ENCODE data around the gene KAT2A.
"Not testable (repeated sequence)": the region's sequence is repeated elsewhere in the genome, so short reads cannot be mapped to it uniquely, and the experiment has no call there.

Gene KAT2A

DNA sequence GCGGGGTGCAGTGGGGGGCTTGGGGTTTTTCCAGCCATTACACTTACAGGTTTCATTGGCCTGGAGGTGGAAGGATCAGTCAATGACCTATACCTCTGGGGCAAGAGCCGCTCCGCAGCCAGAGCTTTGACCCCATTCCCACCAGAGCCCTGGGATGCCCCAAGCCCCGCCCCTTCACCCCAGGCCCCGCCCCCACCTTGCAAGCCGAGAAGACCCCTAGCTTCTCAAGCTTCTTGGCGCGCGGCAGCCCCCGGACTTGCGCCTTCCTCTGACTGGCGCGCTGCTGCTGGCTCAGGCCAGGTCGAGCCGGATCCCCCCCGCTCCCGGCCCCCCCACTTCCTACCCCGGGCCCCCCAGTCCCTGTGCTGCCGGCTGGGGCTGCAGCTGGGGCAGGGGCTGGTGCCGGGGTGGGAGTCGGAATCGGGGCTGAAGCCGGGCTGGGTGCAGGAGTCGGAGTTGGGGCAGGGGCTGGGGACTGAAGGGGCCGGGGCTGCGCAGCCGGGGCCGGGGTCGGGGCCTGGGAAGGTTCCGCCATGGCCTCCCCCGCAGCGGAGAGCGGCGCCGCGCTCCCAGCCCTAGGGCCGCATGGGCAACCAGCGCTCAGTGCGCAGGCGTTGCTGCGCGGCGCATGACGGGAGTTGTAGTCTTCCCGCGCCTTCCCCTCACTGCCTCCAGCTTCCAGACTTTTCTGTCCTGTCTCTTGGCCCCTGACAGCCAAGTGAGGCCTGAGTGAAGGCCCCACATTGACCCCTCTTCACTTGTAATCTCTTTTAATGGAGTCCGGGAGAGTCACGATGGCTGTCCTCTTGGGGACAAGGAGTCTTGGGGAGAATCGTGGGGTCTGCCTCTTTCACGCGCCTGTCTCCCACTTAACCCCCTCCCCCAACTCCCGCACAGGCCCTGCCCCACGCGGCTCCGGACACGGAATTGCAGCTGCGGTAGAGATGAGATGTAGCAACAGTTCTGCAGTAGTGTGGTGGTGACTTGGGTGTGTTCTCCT is at the start of gene KAT2A:
TSS of gene KAT2A (minus strand) at position 598 of the 1,000 bp plus-strand sequence. CDS start at position 535, 63 bp downstream.
- Mint-ChIP-seq H3K9me3 (no peaks in the 10 kb centered on the region), H3K4me1 (peaks cover 50% of the 10 kb centered on the region), H3K4me3 (peak within 1 kb of the TSS; percentile 78 to 81), H3K27me3 (no peaks in the 10 kb centered on the region), H3K27ac (peak within 1 kb of the TSS; percentile 61 to 85)
- ATAC-seq = peak; percentile 89
- peak; percentile 62 to 74 for DNase-seq

DNA sequence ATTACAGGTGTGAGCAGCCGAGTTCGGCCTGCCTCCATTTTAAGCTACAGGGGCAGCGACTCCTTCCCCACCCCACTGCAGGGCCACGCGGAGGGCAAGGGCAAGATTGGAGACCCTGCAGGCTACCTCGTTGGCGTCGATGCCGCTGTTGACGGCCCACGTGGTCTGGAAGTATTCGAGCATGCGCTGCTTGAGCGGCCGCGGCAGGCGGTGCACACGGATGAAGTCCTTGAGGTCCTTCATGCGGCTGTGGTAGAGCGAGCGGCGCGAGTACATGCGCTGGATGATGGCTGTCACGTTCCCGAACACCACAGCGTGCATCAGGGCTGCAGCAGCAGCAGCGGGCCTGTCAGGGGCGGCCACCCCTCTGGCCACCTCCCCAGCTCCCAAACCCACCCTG is 48.2 kb upstream of the KAT2A start:
- H3K27me3 Mint-ChIP-seq = no peaks in the 10 kb centered on the region
- H3K4me3 Mint-ChIP-seq = no peak overlapping the region
- peaks cover 4% of the 10 kb centered on the region for H3K4me1 Mint-ChIP-seq
- ATAC-seq (no peak), DNase-seq (no peak)
- no peaks in the 10 kb centered on the region for H3K9me3 Mint-ChIP-seq
- no peak overlapping the region for H3K27ac Mint-ChIP-seq

DNA sequence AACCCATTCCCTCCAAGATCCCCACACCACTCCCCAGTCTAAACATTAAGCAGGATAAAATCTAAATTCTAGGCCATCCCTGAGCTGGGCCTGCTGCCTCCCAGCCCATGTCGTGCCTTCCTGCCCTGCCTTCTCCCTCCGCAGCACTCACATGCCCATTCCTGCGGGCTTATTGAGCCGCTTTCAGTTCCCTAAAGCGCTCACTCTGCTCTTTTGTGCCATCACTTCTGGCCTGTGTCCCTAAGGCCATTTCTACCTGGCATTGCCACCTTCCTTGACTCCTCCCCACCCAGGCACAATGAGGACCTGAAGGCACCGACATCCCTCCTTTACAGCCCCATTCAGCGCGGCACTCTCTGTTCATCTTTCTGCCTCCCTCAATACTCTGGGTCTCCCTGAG is 46.6 kb upstream of the KAT2A start:
- peaks cover 6% of the 10 kb centered on the region for H3K4me1 Mint-ChIP-seq
- DNase-seq (no peak), ATAC-seq (no peak)
- H3K27ac Mint-ChIP-seq = peak overlapping the region in 1 of 2 donors; percentile 56
- no peaks in the 10 kb centered on the region for H3K9me3 Mint-ChIP-seq
- no peak overlapping the region for H3K4me3 Mint-ChIP-seq
- H3K27me3 Mint-ChIP-seq = no peaks in the 10 kb centered on the region

DNA sequence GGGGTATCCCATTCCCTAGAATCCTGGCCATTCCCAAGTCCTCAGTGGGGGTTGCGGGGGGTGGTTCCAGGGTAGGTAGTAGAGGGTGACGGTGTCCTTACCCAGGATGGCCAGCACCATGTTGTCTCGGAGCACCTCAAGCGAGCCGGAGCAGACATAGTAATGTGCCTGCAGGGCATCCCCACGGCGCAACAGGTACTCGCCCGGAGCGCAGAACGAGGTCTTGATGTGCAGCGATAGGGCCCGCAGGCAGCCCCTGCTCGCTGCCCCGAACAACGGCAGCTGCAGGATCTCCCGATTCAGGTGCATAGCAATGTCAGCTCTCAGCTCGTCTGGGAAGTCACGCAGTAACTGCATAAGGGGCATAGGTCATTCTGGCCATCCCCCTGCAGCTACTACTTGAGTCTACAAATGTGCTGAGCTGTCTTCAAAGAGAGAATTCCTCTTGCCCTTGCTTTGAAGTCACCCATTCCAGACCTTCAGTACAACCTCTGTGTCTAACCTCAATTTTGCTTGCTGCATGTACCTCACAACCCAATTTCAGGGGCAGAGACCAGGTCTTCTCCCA is 45.1 kb upstream of the KAT2A start:
- ATAC-seq (no peak), DNase-seq (no peak)
- no peak overlapping the region for H3K4me3 Mint-ChIP-seq
- H3K27me3 Mint-ChIP-seq = no peaks in the 10 kb centered on the region
- H3K9me3 Mint-ChIP-seq = no peaks in the 10 kb centered on the region
- peaks cover 6% of the 10 kb centered on the region for H3K4me1 Mint-ChIP-seq
- H3K27ac Mint-ChIP-seq = no peak overlapping the region

DNA sequence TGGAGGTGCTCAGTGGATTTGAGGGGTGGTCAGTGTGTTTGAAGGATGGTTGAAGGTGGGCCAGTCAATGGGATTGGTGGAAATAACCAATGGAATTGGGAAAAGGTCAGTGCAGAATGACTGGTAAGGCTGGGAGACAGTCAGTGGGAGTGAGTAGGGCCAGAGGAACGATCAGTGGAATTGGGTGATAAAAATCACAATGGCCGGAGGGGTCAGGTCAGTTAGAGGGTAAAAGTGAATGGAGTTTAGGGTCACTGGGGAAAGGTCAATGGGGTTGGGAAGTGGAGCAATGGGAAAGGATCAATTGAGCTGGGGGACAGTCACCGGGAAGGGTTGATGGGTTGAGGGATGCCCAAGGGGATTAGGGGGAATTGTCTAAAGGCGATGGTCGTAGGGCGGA is 44.6 kb upstream of the KAT2A start:
- Mint-ChIP-seq H3K4me1 (peaks cover 6% of the 10 kb centered on the region), H3K4me3 (no peak overlapping the region), H3K27me3 (no peaks in the 10 kb centered on the region), H3K27ac (no peak overlapping the region), H3K9me3 (no peaks in the 10 kb centered on the region)
- ATAC-seq = no peak
- no peak for DNase-seq

DNA sequence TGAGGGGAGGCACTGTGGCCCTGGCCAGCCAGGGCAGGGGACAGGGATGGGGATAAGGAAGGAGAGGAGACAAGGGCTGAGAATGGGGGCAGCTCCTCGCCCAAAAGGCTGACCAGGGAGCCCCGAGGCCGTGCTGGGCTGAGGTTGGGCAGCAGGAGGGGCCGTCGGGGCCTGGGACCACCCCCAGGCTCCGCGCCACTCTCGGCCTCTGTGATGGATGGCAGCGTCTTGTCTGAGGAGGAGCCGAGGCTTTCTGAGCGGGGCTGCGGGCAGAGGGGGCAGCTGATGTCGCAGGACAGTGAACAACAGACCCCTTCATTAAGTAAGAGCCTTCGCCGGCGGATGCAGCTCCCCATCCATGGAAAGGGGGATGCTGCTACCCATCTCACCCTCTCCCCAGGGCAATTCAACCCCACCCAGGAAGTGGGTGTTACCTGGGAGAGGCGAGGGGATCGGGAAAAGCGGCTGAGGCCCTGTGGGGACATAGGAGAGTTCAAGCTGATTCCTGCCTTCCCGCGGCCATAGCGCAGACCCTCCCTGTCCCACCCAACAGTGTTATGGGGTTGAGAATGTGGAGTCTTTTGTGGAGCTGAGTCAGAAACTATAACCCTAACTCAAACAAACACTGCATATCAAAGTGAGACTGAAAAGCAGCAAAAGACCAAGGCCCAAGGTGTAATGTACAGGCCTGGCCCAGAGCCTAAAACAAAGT is 42.7 kb upstream of the KAT2A start:
- Mint-ChIP-seq H3K4me1 (peaks cover 6% of the 10 kb centered on the region), H3K27ac (no peak overlapping the region), H3K9me3 (no peaks in the 10 kb centered on the region), H3K4me3 (no peak overlapping the region), H3K27me3 (no peaks in the 10 kb centered on the region)
- DNase-seq (no peak), ATAC-seq (no peak)

DNA sequence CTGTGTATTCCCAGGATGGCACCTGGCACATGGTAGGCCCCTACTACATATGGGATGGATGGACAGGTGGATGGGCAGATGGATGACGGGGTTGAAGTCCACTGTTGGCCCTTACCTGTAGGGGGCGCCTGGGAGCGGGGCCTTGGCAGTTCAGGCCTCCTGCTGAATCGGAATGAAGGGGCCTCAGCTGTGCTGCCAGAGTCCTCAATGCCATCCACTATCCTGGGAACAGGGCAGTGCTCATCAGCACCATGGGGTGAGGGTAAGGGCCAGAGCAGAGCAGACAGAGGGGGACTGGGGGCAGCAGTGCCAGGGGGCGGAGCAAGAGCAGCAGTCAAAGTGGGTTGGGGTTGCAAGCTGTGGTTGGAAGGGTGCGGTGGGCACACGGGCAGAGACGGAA is 41.9 kb upstream of the KAT2A start:
- H3K4me1 Mint-ChIP-seq = peaks cover 6% of the 10 kb centered on the region
- no peak overlapping the region for H3K4me3 Mint-ChIP-seq
- no peaks in the 10 kb centered on the region for H3K27me3 Mint-ChIP-seq
- ATAC-seq (peak; percentile 68), DNase-seq (peak; percentile 53 to 57)
- H3K9me3 Mint-ChIP-seq = no peaks in the 10 kb centered on the region
- peak overlapping the region; percentile 12 to 68 for H3K27ac Mint-ChIP-seq

DNA sequence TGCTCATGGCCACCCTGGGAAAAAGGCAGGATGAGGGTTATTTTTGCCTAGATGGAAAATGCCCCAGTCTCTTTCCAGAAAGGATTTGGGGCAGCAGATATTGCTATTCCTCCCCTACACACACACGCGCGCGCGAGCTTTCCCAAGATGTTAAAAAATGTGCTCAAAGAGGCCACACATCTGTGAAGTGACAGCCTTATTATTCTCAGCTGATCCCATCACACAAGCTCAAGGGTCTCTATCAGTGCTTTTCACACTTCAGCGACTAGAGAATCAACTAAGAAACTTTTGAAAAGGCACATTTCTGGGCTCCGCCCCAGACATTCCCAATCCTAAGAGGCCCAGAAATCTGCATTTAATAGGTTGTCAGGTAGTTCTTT is 39.4 kb upstream of the KAT2A start:
- DNase-seq = no peak
- ATAC-seq = no peak
- no peaks in the 10 kb centered on the region for H3K27me3 Mint-ChIP-seq
- no peak overlapping the region for H3K4me3 Mint-ChIP-seq
- H3K4me1 Mint-ChIP-seq = peaks cover 14% of the 10 kb centered on the region
- H3K27ac Mint-ChIP-seq = no peak overlapping the region
- no peaks in the 10 kb centered on the region for H3K9me3 Mint-ChIP-seq

DNA sequence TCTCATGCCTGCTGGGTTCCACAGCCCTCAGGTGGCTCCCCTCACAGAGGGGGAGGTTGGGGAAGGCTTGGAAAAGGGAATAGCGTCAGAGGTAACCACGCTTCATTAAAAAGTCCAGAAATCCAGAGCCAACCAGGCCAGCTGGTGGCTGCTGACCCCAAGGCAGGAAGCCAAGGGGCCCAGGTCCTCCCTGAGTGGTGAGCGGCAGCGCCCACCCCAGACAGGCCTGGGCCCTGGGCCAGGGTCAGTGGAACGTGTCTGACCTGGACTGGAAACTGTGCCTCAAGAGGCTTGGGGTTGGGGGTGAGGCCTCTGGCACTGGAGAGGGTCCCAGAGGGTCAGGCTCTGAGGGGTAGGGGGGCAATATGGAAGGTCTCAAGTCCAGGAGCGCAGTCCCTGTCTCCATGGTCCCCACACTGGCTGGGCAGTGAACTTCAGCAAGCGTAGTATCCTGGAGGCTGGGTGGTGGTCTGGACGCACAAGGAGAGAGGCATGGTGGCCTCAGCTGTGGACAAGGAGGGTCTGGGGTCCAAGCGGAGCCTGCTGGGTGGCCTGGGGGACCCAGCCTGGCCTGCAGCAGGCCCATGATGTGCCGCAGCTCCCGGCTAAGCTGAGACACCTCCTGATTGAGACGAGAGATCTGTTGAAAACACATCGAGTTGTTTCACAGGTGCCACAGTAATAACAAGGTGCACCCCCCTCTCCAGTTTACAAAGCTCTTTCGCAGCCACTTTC is 38.8 kb upstream of the KAT2A start:
- no peak for ATAC-seq
- DNase-seq = no peak
- Mint-ChIP-seq H3K4me1 (peaks cover 19% of the 10 kb centered on the region), H3K4me3 (no peak overlapping the region), H3K27ac (no peak overlapping the region), H3K9me3 (no peaks in the 10 kb centered on the region), H3K27me3 (no peaks in the 10 kb centered on the region)

DNA sequence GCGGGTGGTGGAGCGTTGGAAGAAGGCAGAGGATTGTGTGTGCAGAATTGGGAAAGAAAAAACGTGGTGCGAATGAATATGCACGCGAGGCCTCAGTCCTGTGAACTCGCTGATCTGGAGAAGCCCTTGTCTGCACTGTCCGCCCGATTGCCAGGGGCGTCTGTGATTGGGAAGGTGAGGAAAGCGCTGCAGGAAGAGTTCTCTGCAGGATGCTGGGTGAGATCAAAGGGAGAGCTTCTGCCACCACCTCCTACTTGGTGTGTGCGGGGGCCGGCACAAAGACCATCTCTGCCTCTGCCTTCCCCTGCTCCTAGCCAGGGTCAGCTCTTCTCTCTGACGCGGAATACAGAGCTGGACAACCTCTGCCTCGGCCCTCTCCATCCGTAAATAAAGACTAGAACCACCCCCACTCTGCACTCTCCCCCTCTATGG is 34.5 kb upstream of the KAT2A start:
- DNase-seq (no peak), ATAC-seq (no peak)
- H3K4me3 Mint-ChIP-seq = peak overlapping the region; percentile 78 to 94
- H3K27ac Mint-ChIP-seq = peak overlapping the region in 1 of 2 donors; percentile 97
- H3K9me3 Mint-ChIP-seq = no peaks in the 10 kb centered on the region
- H3K4me1 Mint-ChIP-seq = peaks cover 47% of the 10 kb centered on the region
- H3K27me3 Mint-ChIP-seq = no peaks in the 10 kb centered on the region

DNA sequence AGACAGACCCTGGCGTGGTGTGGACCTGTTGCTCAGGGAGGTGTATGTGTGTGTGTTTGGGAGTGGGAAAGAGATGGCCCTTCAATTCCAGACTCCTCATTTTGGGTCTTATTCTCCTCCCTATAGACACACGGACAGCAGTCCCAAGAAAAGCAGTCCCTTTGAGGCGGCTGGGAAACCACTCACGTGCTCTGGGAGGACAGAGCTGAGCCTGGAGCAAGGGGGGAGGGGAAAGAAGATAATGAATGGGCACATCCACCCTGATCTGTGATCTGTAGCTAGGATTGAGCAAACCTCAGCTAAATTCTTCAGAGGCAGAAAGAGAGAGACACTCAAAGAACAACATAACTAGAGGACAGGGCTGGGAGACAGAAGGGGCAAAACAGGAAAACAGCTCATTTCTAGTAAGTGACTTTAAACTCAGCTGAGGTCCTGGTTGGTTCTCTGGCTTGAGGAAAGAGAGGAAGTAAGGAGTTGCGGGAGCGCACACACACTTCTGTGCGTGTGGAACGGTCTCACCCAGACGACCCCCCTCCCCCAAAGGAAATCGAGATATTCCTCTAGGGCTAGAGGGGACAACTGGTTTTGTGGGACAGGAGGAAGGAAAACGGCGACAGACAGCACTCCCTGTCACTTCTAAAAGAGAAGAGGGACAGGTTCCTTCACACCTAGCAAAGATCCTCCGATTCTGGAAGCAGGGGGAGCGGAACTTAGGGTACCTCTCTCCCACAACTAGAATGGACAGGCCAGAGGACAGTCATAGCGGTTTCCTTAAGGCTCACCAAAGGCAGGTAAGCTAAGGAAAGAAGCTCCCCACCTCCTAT is 33.0 kb upstream of the KAT2A start:
- H3K4me1 Mint-ChIP-seq = peaks cover 47% of the 10 kb centered on the region
- no peaks in the 10 kb centered on the region for H3K9me3 Mint-ChIP-seq
- peak overlapping the region; percentile 90 to 97 for H3K27ac Mint-ChIP-seq
- H3K4me3 Mint-ChIP-seq = peak overlapping the region; percentile 78 to 94
- no peak for ATAC-seq
- no peaks in the 10 kb centered on the region for H3K27me3 Mint-ChIP-seq
- no peak for DNase-seq

DNA sequence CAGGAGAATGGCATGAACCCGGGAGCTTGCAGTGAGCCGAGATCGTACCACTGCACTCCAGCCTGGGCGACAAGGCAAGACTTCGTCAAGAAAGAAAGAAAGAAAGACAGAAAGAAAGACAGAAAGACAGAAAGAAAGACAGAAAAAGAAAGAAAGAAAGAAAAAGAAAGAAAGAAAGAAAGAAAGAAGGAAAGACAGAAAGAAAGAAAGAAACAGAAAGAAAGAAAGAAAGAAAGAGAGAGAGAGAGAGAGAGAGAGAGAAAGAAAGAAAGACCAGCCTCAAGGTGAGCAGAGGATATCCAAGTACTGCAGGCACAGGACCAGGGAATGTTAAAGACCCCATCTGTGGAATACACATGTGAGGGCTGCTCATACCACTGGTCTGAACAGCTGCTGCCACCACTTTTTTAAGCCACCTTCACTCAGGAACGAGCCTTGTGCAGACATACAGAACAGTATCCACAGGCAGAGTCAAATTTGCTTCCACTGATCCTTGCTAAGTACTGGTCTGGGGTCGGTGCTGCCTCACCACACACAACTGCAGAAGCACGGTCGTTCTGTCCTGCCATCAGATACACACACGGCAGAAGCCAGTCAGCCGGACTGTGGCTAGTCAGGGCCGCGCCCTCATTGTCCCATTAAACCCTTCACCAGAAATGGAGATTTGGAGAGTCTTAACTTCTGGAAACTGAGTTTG is 25.9 kb upstream of the KAT2A start:
- Mint-ChIP-seq H3K4me1 (peaks cover 32% of the 10 kb centered on the region), H3K27me3 (no peaks in the 10 kb centered on the region), H3K27ac (no peak overlapping the region)

DNA sequence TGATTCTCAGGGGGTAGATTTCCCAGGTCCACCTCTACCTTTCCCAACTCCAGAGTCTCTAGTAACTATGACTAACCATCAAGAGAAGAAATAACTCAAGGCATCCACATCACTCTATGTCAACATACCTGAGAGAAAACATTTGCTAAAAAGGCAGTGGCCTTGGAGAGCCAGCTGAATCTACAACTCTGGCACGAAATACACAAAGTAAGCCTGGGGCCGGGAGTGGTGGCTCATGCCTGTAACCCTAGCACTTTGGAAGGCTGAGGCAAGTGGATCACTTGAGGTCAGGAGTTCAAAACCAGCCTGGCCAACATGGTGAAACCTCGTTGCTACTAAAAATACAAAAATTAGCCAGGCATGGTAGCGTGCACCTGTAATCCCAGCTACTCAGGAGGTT is 22.0 kb upstream of the KAT2A start:
- Mint-ChIP-seq H3K4me1 (peaks cover 30% of the 10 kb centered on the region), H3K27ac (peak overlapping the region in 1 of 2 donors; percentile 65)
- not testable (repeated sequence) for H3K9me3 Mint-ChIP-seq, DNase-seq, ATAC-seq, H3K4me3 Mint-ChIP-seq, H3K27me3 Mint-ChIP-seq

More for the DNA sequence above, 25.9 kb upstream of the KAT2A start:
- no peaks in the 10 kb centered on the region for H3K9me3 Mint-ChIP-seq
- ATAC-seq (no peak), DNase-seq (no peak)
- no peak overlapping the region for H3K4me3 Mint-ChIP-seq

DNA sequence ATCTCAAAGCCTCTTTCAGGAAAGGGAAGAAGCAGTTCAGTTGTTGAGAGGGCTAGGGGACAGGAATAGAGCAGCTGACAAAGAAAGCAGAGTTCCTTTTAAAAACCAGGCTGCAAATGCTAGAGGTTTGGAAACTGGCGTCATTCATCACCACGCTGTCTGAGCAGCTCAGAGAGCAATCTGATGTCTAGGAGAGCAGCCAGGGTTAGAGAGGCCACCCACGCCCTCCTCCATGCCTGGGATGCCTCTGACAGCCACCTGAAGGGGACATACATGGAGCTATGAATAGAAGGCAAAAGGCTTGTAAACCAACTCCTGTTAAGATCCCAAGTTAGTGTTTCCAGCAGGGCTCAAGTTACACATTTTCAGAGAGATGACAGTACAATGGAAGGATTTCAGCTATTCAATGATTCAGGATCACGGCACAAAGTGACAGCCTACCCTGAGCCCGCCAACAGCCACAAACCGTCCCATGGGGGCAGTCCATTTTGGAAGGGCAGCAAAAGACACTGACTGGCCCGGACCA is 21.3 kb upstream of the KAT2A start:
- no peak overlapping the region for H3K4me3 Mint-ChIP-seq
- peak overlapping the region; percentile 12 to 65 for H3K27ac Mint-ChIP-seq
- peaks cover 33% of the 10 kb centered on the region for H3K4me1 Mint-ChIP-seq
- no peaks in the 10 kb centered on the region for H3K9me3 Mint-ChIP-seq
- DNase-seq (no peak), ATAC-seq (no peak)
- no peaks in the 10 kb centered on the region for H3K27me3 Mint-ChIP-seq
